Measurements from ENCODE around the gene ROR1.

Gene ROR1

DNA sequence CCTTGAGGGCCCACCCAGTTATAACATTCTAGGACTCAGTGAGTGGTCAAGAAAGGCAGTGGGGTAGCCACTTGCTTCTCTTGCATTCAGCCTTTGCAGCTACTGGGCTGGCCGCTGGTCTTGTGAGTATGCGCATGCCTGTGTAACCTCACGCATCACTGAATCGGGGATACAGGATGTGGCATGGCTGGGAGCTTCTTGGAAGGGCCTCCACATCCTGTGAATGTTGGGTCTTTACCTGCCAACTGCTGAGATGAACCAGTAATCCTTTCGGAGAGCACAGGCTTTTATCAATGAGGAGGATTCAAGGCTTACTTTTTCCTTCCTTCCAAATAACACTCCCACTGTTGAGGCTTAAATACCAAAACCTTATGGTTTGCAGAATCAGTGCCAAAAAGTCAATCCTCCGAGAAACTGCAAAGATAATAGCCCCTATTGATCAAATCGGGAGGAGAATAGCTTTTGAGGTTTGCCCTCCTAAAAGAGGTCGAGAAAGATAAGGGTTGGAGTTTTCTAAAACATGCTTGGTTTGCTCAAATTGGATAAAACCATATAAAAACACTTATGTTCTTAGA, 230.7 kb downstream of the ROR1 start:
- DNase-seq (ENCODE audit: low spot score) (peak; percentile 21), FAIRE-seq (no peak)

DNA sequence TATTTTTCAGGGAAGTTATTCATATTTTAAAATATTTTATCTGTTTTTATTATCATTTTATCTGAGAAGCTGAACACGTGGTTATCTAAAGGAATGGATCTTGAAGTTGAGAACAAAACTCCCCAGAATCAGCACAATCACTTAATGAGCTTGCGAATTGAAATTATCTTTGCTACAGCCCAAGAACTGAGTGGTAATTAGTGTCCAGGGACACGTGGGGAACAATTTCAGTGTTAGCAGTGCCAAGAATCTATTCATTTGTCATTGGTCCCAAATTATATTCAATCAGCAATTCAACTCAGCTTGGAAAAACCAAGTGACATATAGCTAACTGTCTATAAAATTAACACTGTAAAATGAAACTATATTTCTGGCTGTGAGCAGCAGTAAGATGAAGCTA, 232.0 kb downstream of the ROR1 start:
- FAIRE-seq (no peak), DNase-seq (ENCODE audit: low spot score) (no peak)

- peak; percentile 93 for FAIRE-seq
These were observed 232.6 kb downstream of the ROR1 start for GRCh38 chr1:64006276-64007051.

GRCh38 chr1:64010316-64010715, 236.5 kb downstream of the ROR1 start:
- DNase-seq (ENCODE audit: low spot score), result no peak
- no peak for FAIRE-seq

More at GRCh38 chr1:64006276-64007051, 232.6 kb downstream of the ROR1 start:
- DNase-seq (ENCODE audit: low spot score), result peak; percentile 83

DNA sequence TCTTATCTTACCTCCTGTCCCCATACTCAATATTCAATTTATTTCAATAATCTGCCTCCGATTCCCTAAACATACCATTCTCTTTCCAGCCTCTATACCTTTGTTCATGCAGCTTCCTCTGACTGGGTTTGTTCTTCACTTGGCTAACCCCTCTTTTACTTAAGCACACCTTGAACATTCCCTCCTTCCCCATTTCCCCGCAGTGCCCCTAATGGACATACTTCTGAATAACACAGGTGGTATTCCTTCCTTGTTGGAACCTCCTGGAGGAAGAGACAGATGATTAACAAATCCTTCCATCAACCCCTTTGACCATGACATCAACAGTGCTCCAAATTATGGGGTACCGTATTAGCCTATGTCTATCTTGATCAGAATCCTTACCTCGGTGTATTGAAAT, 239.6 kb downstream of the ROR1 start:
- FAIRE-seq (no peak), DNase-seq (ENCODE audit: low spot score) (no peak)

- DNase-seq (ENCODE audit: low spot score) (peak; percentile 68), FAIRE-seq (peak; percentile 35)
These were observed 246.0 kb downstream of the ROR1 start for GRCh38 chr1:64019818-64020217.

GRCh38 chr1:64021066-64021465, 247.2 kb downstream of the ROR1 start:
- no peak for DNase-seq (ENCODE audit: low spot score)
- no peak for FAIRE-seq

DNA sequence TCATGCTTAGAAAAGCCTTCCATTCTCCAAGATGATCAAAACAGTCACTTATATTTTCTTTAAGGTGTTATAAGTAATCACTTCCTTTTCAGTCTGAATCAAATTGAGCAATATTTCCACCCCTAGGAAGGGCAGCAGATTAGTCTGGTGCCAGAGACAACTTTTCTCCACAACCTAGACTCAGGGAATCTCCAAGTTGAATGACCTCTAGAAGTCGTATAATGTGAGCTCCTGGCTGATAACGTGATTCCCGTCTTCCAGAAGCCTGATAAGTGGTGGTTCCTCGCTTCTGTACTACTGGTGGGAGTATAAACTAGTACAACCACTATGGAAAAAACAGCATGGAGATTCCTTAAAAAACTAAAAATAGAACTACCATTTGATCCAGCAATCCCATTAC, 251.2 kb downstream of the ROR1 start:
- FAIRE-seq, result no peak
- DNase-seq (ENCODE audit: low spot score), result no peak

- FAIRE-seq, result no peak
These were observed 255.2 kb downstream of the ROR1 start for GRCh38 chr1:64029037-64029436.

DNA sequence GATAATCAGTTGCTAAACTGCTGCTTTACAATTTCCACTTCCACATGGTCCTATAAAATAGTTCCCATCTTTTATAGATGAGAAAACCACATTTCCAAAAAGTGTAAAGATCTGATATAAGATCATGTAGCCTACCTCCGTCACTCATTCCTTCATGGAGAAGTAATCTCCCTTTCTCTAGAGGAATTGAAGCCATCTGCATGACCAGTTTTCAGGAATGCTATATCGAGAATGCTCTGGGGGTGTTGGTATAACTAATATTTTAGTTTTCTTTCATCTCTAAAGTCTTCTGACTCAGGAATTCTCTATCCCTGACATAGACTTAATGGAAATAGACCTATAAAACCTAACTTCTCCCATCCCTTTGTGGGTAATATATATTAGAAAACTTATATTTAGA, 256.6 kb downstream of the ROR1 start:
- DNase-seq (ENCODE audit: low spot score) (peak; percentile 31), FAIRE-seq (no peak)

More at GRCh38 chr1:64029037-64029436, 255.2 kb downstream of the ROR1 start:
- DNase-seq (ENCODE audit: low spot score), result no peak

- DNase-seq (ENCODE audit: low spot score) (no peak), FAIRE-seq (no peak)
These were observed 257.4 kb downstream of the ROR1 start for GRCh38 chr1:64031236-64031635.

- FAIRE-seq (no peak), DNase-seq (ENCODE audit: low spot score) (no peak)
These were observed 259.9 kb downstream of the ROR1 start for GRCh38 chr1:64033667-64034220.

DNA sequence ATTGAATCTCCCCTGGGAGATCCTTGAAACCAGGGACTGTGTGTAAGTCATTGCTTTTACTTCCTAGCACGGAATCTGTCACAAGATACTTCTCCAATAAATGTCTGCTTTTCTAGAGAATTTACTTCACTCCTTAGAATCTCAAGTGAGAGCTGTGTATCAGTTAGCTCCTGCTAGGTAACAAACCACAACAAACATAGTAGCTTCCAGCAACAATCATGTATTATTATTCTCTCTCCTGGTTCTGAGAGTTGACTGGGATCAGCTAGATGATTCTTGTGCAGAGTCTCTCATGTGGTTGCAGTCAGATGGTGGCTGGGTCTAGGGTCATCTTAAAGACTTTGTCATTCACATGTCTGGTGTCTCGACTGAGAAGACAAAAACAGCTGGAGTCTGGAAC, 262.7 kb downstream of the ROR1 start:
- no peak for DNase-seq (ENCODE audit: low spot score)
- FAIRE-seq, result no peak

GRCh38 chr1:64038119-64038518, 264.3 kb downstream of the ROR1 start:
- DNase-seq (ENCODE audit: low spot score), result no peak
- FAIRE-seq, result no peak

GRCh38 chr1:64038965-64039364, 265.1 kb downstream of the ROR1 start:
- DNase-seq (ENCODE audit: low spot score) (no peak), FAIRE-seq (no peak)

DNA sequence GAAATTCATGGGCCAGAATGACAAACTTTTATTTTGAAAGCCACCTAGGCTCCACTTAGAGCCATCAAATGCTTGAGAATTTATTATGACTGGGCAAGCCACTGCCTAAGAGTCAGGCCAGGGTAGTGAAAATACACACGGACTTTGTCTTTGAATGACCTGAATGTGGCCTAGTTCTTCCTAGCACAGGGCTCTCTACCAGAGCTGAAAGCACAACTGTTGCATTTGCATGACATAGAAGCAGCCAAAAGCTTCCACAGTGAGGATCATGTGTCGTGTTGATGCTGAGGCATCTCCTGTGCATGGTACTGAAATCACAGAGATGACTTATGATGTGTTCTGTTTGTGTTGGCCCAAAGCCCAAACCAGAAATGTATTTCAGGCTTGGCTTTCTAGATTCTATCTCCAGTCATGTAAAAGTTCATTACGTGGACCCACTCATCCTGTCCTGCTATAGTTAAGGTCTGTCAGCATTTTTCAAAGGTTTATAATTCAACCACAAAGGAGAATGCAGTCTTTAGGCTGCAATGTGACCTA, 265.6 kb downstream of the ROR1 start:
- DNase-seq (ENCODE audit: low spot score) (peak; percentile 98), FAIRE-seq (peak; percentile 99)

- no peak for FAIRE-seq
These were observed 267.7 kb downstream of the ROR1 start for GRCh38 chr1:64041371-64042131.

GRCh38 chr1:64042331-64043100, 268.7 kb downstream of the ROR1 start:
- DNase-seq (ENCODE audit: low spot score), result peak; percentile 82
- FAIRE-seq, result peak; percentile 94

More at GRCh38 chr1:64041371-64042131, 267.7 kb downstream of the ROR1 start:
- DNase-seq (ENCODE audit: low spot score), result no peak

DNA sequence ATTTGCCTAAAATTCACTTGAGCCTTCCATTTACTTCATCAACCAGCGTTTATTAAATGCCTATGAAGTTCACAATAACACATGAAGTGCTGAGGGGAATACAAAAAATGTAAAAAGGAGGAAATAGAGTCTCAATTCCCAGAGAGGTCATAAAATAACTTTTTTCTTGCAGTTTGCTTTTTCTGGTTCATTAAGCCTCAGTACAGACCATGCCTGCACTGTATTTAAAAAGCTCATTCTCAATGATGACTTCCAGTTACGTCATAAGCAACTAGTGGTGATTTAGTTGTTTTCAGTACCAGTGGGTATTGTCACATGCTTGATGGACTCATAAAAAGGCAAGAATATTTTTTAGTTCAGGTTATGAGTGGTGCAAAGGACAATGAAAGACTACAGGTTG, 269.5 kb downstream of the ROR1 start:
- DNase-seq (ENCODE audit: low spot score), result peak; percentile 31
- peak; percentile 35 for FAIRE-seq

DNA sequence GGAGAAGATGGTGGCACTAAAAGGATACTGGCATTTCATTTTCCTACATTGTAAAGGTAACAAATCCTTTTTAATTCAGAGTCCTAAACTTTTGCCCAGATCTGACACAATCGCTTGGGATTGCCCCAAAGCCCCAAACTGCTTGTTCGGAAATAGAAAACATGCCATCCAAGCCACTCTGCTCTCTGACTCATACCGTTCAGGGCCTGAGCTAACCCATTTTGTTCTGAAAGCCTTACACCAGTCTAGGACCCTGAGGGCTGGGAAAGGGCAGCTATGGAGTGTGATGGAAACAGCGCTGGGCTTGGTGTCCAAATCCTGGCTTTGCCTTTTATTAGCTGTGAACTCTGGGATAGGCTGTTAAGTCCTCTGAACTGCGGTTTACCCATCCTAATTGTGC, 270.2 kb downstream of the ROR1 start:
- FAIRE-seq (peak; percentile 7), DNase-seq (ENCODE audit: low spot score) (no peak)

GRCh38 chr1:64046243-64046642, 272.4 kb downstream of the ROR1 start:
- FAIRE-seq, result no peak

More at GRCh38 chr1:64046243-64046642, 272.4 kb downstream of the ROR1 start:
- no peak for DNase-seq (ENCODE audit: low spot score)
